GM21529 (cell line): ENCODE data around the gene ITPKB.

ENCODE experiments used
- ATAC-seq: cut with Tn5 transposase; IDR thresholded peaks from one replicate; pipeline ENCODE4 v1.9.1; 2021; ENCODE audit not compliant: unreplicated experiment

Gene ITPKB

DNA sequence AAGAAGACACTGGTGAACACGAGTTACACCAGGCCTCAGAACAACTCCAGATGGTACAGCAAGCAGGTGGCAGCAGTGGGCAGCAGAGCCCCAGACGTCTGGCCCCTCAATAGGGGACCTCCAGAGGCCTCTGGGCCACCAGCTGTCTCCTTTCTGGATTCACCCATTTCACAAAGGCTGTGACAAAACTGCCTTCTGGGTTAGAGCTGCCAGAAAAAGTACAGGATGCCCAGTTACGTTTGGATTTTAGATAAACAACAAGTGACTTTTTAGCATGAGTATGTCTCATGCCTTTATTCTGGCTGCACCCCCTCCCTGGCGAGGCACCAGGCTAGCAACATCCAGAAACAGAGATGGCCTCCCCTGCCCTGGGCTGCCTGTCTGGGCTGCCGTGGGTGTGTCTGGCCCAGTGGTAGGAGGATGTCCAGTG, 30.1 kb downstream of the ITPKB start:
- no peak for ATAC-seq

DNA sequence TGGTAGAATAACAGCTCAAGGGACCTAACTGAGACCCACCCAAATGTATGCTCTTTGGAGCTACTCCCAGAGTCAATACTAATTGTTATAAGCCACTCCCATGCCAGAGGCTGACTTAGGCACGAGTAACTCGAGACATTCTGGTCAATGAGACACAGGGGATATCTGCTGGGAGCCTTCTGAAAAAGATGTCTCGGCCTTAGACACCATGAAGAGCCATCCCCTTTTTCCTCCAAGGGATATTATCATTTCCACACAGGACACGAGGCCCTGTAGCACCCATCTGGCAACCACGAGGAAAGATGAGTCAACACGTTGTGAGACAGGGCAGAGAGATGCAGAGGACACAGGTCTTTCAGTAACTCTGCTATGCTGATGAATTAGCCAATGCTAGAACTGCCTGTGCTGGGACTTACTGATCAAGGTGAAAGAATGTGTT, 30.7 kb downstream of the ITPKB start:
- no peak for ATAC-seq

DNA sequence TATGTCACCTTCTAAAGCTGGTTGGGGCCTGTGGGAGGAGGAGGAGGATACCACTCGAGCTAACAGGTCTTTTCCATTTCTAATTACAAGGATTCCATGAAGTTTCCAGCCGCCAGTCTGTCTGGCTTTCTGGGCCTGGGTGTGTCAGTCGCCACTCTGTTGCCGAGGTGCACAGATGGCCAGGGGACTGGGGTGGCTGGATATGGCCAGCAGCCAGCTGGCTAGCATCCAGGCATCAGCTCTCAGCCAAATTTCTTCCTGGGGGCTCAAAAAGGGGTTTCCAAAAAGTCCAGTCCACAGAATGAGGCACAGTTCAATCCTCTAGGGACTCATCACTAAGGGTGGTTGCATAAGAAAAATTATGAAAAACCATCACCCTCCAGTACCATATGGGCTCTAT, 32.4 kb downstream of the ITPKB start:
- no peak for ATAC-seq

DNA sequence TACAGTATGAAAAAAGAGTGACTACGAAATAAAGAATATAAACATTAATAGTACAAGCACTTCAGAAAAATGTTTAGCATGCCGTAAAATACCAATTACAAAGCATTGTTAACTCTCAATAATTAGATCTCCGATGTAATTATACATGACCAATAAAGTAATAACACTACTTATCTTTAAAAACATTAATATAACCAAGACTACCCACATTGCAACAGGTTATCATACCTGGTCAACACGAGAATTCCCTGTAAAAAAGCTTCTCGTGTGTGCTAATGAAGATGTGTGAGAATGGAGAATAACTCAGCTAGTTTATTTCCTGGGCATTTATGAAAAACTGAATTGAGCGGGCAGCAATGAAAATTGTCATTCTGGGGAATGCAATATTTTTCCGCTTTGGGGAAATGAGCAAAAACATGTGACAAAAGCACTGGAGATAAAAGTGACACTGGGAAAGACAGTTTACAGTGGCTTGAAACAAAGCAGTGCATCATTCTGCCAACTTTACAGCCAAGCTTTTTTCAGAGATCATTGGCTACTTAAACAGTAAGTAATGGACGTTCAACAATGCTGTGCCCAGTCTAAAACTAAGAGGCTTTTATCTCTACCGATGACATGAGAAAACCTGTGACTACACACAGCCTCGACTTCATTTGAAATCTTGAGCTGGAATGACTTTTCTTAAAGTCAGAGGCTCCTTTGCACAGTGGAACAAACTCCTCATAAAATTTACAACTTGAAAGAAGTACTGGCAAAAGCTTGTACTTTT, 34.7 kb downstream of the ITPKB start:
- ATAC-seq, result no peak

DNA sequence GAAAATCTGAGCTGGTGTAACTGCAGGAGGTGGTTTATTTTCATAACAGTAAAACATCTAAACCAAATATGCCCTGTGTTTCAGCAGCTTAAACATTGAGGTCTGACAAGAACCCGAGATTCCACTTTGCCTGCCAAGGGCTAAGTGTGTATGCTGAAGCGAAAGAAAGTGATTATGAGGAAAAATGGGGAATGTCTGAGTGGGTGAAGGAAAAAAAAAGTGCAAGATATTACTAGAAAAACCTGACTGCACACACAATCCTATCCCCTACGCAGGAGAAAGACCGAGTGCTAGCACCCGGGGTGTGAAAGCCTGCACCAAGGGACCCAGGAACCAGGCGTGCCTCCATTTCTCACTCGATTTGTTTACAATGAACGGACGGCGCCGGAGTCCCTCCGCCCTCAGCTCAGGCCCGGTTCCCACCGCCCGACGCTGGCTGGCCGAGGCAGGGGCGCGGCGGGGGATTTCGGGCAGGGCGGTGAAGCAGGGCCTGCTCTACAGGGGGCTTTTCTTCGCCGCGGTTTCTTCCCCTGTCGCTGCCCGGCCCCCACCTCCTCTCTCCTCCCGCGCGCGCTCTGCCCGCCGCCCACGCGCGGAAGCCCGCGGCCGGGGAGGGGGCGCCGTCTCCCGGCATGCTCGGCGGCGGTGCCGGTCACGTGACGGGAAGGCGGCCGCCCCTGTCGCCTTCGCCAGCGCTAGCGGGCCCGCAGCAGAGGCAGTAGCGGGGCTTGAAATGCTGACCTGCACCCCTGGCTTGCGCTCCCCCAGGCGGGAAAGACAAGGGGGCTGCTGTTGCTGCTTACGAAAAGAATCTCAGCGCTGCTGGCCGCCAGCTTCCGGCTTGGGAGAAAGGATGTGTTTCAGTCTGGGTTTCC, 35.9 kb downstream of the ITPKB start:
- peak; percentile 84 for ATAC-seq

DNA sequence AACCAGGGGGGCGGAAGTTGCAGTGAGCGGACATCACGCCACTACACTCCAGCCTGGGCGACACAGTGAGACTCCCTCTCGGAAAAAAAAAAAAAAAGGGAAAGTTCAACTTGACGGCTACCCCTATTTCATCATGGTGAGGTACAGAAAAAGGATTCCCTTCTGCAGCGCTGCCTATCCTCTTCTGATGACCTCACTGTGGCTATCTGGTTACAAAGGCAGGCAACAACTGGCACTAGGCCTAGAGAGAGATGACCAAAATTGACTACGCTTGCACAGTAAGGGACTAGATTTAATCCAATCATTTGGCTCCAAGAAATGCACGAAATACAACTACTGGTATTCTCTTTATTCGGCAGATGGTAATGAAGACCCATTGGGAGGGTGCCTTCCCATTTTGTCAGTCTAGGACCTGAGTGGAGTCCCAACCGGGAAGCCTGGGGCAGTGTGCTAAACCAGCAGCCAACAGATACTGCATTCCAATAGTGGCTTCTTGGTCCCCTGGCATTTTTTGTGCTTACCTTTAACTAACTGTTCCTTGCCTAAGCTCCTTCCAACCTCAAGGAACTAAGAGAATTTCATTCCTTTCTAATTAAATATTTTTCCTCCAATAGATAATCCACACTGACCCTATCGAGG, 36.6 kb downstream of the ITPKB start:
- ATAC-seq, result no peak

DNA sequence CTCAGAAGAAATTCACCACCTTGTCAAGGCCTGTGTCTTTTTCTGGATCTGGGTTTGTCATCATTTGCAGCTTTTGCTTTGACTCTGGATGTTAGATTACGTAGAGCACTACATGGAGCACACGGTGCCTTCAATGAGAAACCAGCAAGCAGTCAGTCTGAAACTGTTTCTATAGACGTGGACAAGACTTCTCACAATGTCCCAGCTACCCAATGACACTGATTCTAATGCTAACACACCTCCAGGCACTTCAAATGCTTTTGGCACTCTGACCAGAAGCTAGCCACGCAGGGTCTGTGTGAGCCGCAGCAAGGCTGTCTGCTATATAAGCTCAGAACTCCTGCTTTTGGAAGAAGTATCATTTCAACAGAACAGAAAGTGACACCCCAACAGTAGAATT, 38.2 kb downstream of the ITPKB start:
- no peak for ATAC-seq

DNA sequence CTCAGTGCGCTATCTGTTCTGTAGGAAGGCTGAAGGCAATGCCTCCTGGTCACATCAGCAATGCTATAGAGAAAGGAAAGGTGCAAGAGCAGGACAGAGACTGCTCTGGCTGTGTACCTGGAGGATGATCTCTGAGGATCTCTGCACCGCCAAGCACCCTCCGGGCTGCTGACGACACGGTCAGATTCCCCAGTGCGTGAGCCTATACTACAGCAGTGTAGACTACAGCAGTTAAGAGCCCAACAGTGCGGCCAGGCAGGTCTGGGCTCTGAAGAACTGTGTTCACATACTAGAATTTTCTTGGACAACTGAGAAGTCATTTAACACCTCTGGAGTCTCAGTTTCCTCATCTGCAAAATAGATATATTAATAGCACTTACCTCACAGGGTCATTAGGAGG, 39.9 kb downstream of the ITPKB start:
- ATAC-seq, result no peak

DNA sequence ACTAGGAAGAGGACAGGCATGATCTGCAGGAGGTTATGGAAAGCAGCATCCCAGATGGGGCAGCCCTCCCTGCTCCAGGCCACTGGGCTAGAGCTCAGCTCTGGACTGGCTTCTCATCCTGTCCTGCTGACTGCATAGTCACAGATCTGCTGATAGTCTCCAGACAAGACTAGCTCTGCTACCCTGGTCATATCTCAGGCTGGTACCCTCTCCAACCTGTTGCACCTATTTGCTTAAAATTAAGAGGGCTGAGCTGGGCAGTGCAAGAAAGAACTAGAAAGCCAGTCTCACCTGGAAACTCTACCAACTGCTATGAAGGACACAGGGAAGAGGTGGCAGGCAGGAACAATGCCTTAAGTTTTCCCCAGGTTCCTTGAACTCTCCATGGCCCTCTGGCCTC, 40.4 kb downstream of the ITPKB start:
- ATAC-seq, result no peak

DNA sequence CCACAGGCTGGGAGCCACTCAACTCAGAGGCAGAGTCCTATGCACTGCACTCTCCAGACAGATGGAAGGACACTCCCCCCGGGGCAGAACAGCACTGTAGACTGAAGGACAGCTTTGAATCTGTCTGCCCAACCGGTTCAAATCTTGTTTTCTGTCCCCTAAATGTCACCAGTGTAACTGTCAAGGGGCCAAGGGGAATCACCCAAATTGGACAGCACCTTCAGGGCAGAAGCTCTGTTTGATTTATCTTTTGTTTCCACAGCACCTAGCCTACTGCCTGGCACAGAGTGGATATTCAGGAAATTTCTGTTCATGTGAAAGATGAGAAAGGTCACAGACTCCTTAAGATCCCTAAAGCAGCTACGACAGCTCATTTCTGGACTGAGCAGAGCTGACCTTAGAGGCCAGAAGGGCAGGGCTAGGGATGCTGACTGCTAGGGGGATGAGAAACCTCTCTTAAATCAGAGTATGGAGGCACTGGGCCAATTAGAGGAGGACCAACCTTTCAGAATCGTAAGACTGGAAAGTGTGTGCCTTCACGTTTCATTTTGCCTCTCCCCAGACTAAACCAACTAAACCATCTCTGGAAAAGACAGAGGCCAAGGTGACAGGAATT, 41.0 kb downstream of the ITPKB start:
- peak; percentile 21 for ATAC-seq

DNA sequence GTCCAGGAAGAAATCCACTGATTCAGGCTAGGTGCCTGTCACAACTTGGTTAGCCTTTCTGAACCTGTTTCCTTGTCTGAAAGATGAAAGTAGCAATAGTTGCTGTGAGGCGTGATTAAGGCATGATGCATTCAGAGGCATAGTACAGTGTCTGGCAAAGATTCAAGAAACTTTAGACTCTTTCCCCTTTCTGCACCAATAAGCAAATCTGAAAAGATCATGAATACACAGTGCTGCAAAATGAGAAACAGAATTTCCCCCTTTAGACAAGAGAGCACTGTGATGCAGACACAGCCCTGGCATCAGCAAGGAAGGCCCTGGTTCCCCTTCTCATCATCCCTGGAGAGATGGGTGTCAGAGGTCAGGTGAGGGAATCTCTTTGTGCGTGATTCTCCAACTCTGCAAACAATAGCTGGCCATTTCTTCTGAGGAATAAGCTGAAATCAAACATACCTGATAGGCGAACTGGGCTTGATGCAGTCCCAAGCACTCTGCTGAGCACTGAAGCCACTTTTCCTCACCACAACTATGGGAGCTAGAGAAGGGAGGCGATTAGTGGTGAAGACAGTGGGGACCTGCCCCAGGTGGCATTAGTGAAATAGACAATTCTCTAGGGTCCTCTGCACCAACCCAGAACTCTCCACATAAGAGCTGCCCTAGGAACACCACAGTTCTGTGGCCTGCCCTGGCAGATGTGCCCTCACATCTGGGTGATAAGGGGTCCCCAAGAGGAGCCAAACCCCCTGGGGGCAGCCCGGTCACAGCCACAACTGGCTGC, 41.7 kb downstream of the ITPKB start:
- peak; percentile 75 for ATAC-seq

DNA sequence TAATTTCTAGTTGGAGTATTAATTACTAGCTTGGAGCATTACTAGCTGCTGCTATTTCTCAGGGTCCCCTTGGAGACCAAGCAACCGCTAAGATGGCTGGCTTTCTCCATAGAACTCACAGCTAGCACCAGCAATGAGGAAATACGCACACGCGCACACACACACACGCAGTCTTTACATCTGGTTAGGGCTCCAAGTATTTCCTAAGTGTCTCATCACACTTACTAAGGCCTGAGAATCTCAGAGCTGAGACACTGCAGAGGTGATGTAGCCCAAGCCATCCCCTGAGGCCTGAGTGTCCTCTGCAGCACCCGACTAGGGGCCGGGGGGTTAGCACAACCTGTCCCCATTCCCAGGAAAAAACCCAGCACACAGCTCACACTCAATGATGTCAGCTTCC, 42.5 kb downstream of the ITPKB start:
- no peak for ATAC-seq

DNA sequence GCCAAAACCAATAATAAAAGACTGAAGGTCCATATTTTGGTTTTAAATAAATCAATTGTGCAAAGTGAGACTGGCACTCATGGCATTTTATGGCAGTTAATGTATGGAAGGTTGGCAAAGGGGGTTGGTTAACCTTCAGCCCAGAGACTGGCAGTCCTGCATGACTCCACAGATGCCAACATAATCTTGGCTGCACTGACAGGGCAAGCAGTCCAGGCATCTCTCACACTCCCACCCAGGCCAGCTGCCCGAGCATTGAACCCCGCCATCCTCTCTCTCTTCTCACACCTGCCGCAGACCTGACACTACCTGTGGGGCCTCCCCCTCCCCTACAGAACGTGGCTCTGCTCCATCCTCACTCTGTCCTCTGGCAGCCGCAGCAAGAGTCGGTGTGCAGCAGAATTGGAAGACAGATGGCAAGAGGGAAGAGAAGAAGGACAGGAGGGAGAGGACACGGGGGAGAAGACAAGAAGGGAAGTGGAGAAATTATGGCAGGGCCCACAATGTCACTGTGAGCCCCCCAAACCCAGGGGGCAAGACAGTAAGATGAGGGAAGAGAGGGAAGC, 43.7 kb downstream of the ITPKB start:
- ATAC-seq, result no peak

DNA sequence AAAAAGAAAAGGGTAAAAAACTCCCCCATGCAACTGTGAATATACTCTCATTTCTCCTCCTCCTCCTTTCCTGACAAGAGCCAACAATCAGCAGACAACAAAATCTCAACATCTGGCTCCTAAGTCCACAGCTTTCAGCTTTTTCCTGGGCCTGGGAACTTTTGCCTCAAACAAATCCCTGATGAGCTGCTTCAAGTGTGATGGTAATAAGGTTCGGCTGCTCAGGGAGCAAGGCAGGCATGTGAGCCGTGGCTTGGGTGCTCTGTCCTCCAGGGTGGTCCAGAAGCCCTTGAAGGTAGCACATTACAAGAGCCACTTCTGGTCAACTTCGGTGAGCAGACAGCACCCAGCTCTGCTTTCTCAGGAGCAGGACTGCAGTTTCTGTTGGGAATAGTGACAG, 46.3 kb downstream of the ITPKB start:
- ATAC-seq, result no peak

DNA sequence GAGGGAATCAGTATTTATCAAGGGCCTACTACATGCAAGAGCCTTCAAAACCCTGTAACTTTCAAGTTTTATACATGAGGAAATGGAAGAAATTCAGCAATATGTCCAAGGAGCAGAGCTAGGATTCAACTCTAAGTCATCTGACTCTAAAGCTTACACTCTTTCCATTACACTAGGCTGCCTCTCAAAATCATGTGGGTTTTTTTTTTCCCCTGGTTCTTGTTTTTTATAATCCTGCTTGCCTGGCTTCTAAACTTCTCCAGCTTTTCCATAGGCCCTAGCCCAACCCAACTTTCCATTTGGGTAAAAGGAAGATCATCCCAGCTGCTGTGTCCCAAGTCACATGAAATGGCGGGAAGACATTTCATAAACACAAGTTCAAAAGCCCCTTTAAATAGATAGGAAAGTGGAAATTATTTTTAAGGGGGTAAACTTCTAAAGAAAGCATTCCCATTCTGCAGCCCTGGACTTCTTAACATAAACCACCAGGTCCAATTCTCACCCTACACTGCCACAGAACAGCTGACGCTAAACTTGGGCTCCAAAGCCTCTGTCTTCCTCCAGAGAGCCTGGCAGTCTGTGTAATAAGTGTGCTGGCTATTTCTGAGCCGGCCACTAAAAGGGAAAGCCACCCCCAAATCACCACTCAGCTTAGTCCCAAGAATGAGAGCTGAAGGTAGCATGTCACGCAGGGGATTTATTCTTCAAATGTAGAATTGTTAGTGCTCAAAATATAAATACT, 46.9 kb downstream of the ITPKB start:
- ATAC-seq, result no peak

DNA sequence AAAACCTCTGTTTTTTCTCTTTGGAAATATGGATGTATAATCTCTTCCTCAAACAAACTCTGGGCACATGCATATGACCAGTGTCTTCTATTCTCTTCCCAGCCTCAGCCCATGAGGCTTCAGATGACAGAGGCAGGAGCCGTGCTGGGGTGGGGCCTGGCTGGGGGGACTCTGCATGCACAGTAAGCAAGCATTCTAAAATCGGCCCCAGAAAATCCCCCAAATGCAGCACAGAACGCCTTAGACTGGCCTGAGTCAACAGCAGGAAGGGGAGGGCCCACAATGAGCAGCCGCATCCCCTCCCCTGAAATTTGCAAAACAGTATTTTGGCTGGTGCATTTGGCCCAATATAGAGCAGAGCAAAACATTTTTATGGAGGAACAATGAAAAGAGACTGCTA, 47.8 kb downstream of the ITPKB start:
- peak; percentile 56 for ATAC-seq

DNA sequence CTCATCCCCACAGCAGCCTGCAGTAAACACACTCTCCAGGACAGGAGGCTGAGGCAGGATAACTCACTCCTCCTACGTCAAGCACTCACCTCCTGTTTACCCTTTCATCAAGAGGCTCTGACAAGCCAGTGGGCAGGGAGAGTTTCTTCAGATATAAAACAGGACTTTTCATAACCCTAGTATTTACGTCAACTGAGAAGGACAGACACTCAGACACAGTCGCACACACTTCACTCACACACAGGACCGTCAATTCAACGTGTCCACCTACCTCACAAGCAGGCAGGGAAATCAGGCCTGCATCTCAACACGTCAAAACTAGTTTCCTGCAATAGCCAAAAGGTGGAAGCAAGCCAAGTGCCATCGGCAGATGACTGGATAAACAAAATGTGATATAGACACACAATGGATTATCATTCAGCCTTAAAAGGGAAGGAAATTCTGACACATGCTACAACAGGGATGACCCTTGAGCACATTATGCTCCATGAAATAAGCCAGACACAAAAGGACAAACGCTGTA, 48.6 kb downstream of the ITPKB start:
- ATAC-seq, result no peak

DNA sequence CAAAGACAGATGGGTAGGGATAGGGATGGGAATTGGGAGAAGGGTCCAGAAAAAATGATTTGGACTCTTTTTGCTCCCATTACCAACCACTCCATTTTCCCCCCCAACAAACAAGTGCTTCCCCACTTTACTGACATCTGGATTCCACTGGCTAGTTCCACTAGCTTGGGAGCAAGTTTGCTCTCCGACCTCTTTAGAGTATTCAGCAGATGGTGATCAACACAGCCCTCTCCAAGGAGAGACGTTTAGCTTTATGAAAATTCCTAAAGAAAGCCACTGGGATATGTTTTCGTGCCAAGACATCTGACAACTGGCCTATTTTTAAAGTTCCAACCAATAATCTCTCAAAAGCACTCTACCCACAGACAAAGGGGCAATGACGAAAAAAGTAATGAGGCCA, 50.3 kb downstream of the ITPKB start:
- ATAC-seq, result no peak

DNA sequence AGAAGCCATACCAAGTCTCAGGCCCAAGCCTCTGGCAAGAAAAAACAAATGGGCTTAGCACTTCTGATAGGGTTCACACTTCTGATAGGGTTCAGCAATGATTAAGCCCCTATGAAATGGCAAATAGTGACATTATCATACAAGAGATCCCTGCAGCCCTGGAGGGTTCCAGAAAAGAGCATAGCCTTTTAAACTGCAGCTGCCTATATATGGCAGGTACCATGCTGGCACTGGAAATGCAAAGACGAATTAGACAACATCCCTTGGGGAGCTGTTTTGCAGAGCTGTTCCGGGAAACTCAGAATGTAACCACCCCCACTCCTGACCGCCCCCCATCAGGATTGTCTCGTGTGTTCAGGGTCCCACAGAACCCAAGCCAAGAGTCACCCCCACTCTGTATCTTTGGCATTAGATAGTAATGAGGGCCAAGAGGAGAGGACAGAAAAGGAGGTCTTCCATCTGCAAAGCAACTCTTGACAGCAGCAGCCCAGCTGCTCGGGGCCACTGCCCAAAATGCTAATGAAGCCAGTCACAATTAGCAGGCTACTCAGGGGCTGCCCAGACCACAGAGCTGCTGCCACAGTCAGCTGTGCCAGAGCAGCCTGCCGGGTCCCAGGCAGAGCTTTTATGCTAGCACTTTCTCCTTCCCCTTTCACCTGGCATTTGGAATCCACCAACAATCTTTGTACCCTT, 50.9 kb downstream of the ITPKB start:
- ATAC-seq, result no peak
